NCI-H128 (cell line): ENCODE data around the gene THOC5.
"Not testable (repeated sequence)": the region's sequence is repeated elsewhere in the genome, so short reads cannot be mapped to it uniquely, and the experiment has no call there.

Source experiments
- DNase-seq: peaks from one replicate; lab custom pipeline; 2025; ENCODE audit not compliant: unreplicated experiment; lab: John Stamatoyannopoulos, UW

The THOC5 gene

DNA sequence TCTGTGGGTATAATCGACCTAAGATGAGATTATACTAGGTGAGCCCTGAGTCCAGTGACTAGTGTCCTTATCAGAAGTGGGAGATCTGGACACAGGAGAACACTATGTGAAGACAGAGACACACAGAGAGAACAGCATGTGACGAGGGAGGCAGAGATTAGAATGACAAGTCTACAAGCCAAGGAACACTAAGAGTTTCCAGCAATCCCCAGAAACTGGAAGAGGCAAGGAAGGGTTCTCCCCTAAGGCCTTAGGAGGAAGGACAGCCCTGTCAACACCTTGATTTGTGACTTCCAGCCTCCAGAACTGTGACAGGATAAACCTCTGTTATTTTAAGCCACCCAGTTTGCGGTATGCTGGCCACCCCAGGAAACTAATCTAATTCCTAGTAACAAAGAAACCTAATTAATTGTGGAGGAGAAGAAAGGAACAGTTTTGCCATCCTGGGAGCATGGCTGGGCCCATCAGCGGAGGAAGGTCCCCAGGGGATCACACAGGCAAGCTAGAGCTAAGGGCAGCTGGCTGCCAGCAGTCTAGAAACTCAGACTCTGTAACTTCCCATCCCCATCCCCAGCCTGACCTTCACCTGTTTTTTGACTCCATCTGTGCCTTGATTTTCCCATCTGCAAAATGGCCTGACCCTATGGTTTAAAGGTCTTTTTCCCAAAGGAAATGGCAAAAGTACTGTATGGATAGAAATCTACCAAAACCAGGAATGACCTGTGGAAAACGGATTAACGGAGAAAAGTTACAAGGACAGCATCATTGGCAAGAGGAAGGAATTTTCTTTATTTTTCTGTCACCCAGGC is 10.3 kb upstream of the THOC5 start:
- DNase-seq, result no peak

DNA sequence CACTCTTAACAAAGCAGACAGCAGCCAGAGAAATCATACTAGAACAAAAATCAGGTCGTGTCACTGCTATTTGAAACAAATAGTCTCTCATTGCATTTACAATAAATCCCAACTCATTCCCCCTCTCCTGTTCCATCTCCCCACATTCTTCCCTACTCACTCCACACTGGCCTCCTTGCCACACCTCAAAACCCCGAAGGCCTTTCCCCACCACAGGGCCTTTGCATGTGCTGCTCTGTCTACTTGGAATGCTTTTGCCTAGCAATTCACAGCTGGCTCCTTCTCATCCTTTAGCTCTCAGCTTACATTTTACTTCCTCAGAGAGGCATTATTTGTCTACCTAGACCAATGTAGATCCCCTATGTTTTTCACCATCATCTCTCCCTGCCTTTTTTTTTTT is 6.3 kb upstream of the THOC5 start:
- no peak for DNase-seq

DNA sequence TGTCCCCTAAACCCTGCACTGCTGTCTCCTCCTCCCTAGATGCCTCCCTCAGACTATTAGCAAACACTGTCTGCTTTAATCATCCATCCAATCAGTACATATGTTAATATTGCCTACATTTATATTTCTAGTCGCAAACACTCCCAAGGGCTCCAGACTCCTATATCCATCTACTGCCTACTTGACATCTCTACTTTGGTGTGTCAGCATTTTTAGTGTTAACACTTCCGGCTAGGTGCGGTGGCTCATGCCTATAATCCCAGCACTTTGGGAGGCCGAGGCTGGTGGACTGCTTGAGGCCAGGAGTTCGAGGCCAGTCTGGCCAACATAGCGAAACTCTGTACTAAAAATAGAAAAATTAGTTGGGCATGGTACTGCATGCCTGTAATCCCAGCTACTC is 5.5 kb upstream of the THOC5 start:
- DNase-seq, result no peak

DNA sequence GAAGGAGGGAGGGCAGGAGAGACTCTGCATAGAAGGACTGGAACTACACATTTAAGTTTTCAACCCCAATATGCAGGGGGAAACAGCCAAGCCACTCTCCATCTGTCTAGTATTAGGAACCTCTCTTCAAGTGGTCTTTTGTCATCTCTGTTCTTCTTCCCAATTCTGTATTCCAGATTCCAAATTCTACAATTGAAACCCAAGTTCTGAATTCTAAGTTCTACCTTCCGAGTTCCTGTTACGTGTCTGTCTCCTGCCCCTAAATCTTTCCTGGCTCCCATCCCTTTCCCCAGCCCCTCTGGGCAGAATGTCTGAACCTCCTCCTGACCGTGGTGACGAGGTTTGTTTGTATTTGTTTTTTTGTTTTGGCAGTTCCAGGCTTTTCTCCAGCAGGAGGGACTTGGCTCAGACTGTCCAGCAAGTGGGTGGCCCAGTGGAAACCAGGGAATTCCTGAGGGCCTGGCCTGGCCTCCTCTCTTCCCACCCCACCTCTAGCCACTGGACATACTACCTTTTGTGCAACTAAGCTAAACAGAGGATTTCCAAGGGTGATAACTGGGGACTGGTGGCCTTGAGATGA is 1.6 kb upstream of the THOC5 start:
- DNase-seq, result no peak

DNA sequence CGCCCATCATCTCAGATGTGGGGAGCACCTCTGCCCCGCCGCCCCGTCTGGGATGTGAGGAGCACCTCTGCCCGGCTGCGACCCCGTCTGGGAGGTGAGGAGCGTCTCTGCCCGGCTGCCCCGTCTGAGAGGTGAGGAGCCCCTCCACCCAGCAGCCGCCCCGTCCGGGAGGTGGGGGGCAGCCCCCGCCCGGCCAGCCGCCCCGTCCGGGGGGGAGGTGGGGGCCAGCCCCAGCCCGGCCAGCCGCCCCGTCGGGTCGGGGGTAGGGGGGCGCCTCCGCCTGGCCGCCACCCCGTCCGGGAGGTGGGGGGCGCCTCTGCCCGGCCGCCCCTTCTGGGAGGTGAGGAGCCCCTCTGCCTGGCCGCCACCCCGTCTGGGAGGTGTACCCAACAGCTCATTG is 1.2 kb downstream of the THOC5 start:
- not testable (repeated sequence) for DNase-seq

DNA sequence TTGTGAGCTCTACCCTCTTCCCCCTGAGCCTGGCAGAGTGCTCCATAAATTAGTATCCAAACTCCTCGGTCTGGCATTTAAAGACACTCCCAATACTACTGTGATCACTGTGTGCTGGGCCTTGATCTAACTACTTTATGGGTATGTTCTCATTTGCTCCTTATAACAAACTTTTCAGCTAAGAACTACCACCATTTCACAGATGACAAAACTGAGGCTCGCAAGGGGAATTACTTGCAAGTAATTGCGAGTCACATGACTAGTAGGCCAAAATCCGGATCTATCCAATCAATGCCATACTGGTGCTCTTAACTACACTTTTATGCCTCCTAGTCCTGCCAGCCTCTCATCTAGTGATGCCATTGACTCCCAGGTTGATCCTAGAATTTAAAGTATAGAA is 3.6 kb downstream of the THOC5 start:
- no peak for DNase-seq

DNA sequence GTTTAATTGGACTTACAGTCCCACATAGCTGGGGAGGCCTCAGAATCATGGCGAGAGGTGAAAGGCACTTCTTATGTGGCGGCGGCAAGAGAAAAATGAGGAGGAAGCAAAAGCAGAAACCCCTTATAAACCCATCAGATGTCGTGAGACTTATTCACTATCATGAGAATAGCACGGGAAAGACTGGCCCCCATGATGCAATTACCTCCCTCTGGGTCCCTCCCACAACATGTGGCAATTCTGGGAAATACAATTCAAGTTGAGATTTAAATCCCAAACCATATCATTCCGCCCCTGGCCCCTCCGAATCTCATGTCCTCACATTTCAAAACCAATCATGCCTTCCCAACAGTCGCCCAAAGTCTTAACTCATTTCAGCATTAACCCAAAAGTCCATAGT is 8.5 kb downstream of the THOC5 start:
- DNase-seq, result not testable (repeated sequence)

DNA sequence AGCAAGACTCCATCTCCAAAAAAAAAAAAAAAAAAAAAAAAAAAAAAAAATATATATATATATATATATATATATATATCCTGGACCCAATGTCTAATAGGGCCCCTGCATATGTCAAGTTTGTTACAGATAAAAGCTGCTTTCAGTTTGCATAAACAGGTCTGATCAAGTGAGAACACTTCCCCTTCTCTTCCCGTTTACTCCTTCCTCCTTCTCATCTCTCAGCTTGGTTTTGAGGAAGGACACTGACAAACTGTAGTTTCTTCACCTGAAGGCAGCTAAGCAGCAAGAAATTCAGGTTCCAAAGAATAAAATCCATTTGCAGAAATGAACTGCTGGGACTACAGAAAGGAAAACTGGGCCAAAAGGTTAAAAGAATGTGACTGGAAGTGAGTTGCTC is 11.7 kb downstream of the THOC5 start:
- DNase-seq, result no peak

DNA sequence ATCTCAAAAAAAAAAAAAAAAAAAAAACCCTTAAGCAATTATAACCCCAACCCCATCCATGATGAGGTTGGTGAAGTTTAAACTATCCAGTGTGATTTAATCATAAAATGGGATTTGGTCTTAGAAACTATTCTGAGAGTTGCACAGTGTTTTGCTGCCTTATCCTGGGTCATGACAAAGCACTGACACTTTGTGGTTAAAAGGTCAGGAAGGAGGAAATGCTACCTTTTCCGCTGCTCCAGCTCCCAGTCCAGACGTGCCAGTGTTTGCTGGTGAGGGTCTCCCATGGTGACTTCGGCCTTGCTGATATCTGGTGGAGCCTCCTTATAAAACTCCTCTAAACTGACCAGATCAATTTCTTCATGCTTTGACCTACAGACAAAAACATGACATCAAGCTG is 14.5 kb downstream of the THOC5 start:
- DNase-seq, result no peak

DNA sequence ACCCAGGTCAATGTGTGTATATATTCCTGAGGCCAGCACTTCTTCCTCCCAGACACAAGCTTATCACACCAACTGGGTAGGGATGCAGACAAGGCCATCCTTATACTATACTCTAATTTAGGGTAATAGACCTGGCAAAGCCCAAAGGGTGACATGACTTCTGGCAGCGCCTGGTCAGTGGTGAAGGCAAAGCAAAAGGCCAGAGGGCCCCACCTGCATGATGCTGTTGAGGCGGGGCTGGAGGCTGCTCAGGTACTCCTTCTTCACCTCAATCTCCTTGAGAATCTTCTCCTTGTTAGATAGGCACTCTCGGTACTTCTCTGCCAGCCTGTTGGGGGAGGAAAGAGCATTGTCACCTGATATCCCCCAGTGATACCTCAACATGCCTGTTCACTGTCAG is 17.1 kb downstream of the THOC5 start:
- DNase-seq, result no peak

DNA sequence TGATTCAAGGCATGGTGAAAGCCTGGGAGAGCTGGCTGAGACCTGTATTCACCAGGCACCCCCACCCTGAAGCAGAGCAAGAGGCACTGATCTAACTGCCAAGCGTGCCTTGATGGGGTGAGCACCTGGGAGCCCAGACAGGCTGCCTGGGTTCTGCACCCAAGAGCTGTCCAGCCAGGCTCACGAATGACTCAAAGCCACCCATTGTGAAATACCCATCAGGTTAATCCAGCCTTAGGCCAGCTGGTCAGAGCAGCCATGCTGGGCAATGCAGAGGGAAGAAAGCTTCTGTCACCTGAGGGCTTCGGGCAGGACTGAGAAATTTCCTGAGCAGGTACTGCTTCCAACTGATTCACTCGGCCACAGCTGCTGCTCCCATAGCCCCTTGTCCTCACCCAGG is 22.1 kb downstream of the THOC5 start:
- no peak for DNase-seq

DNA sequence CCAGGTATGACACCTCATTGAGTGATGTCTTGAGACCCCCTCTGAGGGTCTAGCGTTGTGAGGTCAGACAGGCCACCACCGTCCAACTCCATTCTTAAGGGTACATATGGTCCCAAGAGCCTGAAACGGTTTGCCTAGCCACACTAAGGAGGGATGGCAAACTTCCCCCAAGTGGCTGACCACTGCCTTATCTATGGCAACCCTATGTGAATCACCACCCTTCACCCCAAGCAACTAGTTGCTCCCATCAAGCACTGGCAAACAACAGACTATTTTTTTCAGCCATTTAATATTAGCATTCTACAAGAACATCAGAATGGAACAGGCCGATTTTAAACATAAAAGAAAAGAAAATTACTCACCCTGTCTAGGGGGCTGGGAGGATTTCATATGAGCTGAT is 22.8 kb downstream of the THOC5 start:
- DNase-seq, result no peak

DNA sequence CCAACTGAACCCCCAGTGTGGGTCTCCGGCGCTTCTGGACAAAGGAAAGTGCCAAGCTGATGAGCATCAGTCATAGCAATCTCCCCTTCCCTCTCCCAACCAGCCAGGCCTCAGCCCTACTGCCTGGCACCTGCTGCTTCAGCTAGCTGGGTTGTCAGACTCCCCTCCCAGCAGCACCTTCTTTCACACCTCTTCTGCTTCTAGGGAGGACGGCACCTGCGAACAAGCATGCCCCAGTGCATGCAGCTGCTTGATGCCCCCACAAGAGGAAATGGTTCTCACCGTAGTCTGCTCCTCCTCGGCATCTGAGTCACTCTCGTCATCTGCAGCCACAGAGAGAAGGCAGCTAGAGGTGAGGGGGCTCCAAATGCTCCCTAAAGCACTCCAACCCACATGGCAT is 25.4 kb downstream of the THOC5 start:
- DNase-seq, result no peak

DNA sequence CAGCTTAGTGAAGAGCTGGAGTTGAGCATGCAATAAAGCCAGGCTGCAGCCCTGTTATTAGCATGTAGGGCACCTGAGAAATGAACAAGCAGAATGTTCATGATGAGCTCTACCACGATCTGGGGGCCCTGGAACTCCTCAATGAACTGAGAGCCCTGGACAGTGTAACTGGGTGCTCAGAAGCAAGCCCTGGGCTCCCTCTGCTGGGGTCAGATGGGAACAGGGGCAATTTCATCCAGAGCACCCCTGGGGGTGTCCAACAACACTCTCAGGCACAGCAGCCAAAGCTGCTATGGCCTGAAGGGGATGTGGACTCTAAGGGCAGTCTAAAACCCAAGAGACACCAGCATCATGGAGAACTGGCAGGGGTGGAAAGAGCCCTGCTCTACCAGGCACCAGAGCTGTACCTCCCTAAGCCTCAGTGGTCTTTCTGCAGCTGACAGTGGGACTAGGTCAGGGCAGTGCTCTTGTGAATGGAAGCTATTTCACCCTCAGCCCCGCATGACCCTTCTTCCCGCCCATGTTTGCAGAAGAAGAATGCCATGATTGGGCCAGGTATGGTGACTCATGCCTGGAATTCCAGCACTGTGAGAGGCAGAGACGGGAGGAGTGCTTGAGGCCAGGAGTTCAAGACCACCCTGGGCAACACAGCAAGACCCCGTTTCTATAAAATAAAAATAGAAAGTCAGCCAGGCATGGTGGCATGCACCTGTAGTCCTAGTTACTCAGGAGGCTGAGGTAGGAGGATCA is 28.9 kb downstream of the THOC5 start:
- DNase-seq, result no peak

DNA sequence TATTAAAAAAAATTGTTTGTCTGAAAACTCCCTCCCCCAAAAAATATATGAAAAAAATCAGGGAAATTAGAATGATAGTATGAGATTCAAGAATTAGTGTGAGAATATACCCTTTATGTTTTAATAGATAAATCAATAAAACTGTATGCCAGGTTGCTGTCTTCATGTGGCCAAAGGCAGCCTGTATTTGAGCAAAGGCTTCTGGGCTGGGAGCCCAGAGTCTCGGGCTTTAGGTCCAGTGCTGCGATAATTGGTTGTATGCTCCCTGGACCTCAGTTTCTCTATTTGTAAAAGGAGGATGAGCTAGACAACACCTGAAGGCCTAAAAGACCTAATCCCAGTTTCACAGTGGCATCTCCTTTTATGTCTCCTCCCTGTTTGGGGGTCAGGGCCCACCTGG is 29.8 kb downstream of the THOC5 start:
- no peak for DNase-seq

DNA sequence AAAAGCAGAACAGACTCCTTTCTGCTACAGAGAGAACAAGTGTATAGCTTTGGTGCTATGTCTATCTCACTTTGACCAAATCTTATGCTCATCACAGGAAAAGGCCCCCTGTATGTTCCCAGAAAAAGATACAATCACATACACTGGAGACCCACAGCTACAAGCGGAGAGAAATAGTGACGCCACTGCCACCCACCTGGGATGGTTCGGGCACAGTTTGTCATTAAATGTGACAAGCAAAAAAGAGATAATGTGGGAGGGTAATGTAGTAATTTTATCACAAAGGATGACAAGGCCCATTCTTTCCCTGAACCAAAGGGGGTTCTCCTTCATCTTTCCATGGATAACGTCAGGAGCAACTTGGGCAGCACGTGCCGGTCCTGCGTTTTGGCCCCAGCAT is 32.0 kb downstream of the THOC5 start:
- no peak for DNase-seq

DNA sequence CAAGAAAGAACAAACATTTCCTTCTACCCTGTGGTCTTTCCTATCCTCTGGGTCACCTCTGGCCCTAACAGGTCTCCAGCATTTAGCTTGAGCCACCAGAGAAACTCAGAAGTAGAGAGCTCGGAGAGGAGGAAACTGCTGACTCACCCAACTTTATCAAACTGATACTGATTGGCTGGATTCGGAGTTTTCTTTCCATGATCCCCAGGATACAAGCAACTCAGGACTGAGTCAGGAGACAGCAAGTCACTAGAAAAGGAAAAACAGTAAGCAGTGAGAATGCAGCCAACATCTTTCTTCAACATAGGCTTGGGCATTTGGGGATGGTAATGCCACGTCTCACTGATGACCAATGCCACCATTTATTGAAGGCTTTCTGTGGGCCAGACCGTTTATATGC is 32.7 kb downstream of the THOC5 start:
- no peak for DNase-seq

DNA sequence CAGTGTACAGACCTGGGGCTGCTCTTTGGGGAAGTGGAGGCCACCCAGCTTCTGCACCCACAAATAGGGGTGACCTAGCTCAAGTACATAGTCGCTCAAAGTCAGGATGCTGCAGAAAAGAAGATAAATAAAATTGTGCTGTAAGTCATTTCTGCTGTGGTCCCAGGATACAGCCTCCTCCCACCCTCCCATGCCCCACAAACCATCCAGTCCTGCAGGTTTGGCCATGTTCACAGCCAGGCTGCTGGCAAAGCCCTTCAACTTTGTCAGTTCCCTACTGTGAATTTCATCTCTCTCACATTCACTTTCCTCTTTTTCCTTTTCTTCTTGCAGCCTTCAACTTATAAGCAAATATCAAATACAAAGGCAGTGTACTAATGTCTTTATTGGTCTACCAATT is 33.6 kb downstream of the THOC5 start:
- DNase-seq, result no peak

DNA sequence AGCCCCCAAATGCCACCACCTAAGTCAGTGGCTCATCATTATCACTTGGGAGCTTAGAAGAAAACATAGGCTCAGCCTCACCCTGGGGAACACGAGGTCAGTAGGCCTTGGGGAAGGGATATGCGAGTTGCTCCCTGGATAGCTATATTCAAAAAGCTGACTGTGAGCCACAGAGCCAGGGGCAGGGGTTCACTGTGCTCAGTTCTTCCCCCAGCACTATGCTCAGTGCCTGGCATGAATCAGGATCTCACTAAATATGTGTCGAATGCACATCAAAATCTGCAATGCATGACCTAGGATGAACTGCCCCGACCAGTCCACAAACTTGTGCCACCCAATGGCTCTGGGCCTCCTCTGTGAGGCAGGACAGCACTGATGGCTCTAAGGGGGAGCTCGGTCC is 35.1 kb downstream of the THOC5 start:
- no peak for DNase-seq

DNA sequence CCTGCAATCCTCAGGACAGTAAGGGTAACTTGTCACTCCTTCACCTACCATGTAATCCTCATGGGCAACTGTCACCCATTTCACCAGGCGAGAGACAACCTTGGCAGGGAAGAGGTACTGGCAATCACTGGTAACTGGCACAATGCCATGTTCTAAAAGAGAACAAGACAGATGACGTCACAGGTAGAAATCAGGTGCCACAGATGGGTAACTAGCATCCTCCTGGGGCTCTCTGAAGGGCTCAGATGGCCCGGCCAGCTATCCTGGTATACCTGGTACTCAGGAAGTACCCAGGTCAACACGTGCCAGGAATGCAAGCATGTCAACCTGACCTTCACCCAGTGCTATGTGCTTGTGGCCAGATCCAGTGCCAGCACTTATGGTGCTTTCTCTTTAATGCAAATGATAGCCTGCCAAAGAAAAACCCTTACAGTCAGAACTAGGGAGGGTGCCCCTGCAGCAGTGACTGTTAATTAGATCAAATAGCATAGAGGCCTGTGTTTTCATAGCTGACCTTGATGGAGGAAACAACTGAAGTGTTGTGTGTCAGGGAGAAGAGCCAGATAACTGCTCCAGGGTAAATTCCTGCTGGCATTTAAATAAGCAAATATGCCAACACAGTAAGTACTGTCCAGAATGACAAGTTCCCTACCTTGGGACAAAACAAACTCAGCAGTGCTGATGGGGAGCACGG is 36.2 kb downstream of the THOC5 start:
- no peak for DNase-seq

DNA sequence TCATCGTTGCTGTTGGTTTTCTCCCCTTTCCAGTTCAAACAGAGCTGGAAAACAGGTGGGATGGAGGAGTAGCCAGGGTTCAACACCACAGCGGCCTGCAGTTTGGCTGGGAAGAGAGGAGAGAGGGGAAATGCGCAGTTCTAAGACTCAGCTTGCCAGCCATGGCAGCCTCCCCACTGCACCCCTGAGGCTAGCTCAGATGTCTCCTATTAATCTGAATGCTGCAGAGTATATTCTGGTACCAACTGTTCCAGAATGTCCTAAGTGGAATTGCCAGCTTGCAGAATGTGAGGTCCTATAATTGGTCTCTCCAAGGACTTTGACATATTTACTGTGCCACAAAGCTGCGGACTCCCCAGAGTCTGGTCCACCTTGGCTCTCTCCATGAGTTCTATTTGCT is 41.5 kb downstream of the THOC5 start:
- no peak for DNase-seq
